Measurements from ENCODE around the gene ADI1.

ADI1 gene

GRCh38 chr2:3447789-3448317, 71.5 kb downstream of the ADI1 start:
- no peak for DNase-seq (ENCODE audit: low read depth in 1 of 2, low spot score in 1 of 2)
- Histone ChIP-seq H3K27me3 (ENCODE audit: insufficient read depth, poor library complexity, severe bottlenecking) (no peaks in the 10 kb centered on the region), H3K27ac (replicated peaks) (no peak overlapping the region)

More at GRCh38 chr2:3447789-3448317, 71.5 kb downstream of the ADI1 start:
- H3K4me3 ChIP-seq (replicated peaks; ENCODE audit: insufficient read depth, low read length) = no peak overlapping the region
- TF ChIP-seq CTCF (IDR thresholded peaks at IDR 0.05; ENCODE audit: insufficient read depth, low read length) = no peak
- TF ChIP-seq, protein P1, sequence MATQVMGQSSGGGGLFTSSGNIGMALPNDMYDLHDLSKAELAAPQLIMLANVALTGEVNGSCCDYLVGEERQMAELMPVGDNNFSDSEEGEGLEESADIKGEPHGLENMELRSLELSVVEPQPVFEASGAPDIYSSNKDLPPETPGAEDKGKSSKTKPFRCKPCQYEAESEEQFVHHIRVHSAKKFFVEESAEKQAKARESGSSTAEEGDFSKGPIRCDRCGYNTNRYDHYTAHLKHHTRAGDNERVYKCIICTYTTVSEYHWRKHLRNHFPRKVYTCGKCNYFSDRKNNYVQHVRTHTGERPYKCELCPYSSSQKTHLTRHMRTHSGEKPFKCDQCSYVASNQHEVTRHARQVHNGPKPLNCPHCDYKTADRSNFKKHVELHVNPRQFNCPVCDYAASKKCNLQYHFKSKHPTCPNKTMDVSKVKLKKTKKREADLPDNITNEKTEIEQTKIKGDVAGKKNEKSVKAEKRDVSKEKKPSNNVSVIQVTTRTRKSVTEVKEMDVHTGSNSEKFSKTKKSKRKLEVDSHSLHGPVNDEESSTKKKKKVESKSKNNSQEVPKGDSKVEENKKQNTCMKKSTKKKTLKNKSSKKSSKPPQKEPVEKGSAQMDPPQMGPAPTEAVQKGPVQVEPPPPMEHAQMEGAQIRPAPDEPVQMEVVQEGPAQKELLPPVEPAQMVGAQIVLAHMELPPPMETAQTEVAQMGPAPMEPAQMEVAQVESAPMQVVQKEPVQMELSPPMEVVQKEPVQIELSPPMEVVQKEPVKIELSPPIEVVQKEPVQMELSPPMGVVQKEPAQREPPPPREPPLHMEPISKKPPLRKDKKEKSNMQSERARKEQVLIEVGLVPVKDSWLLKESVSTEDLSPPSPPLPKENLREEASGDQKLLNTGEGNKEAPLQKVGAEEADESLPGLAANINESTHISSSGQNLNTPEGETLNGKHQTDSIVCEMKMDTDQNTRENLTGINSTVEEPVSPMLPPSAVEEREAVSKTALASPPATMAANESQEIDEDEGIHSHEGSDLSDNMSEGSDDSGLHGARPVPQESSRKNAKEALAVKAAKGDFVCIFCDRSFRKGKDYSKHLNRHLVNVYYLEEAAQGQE (IDR thresholded peaks at IDR 0.05; ENCODE audit: insufficient replicate concordance, low read depth) = no peak
- TF ChIP-seq POLR2AphosphoS5 (IDR thresholded peaks at IDR 0.05; ENCODE audit: low read depth) = no peak
- TF ChIP-seq SPI1 (IDR thresholded peaks at IDR 0.05; ENCODE audit: borderline replicate concordance, low read depth) = no peak
- no peak for TF ChIP-seq GABPA (IDR thresholded peaks at IDR 0.05; ENCODE audit: low read depth)

Measured in HL-60 (cell line).